ENCODE data around the gene HK2.
"Not testable (repeated sequence)": the region's sequence is repeated elsewhere in the genome, so short reads cannot be mapped to it uniquely, and the experiment has no call there.

The HK2 gene

DNA sequence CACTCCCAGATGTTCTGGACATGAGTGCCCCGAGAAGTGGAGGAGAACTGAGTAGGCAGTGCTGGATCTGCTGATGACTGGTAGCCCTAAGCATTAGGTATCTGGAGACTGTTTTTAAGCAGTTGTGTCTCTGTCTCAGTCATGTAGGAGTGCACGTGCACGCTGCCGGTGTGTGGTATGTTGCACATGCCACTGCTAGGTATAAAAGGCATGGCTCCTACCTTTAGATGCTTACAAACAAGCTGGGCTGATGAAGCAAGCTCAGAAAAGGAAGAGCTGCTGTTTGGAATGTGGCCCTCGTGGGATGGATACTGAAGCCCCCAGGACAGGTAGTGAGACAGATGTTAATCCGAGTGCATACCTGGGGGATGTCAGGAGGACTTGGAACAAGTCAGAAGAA, 49.1 kb downstream of the HK2 start:
- H3K9me3 ChIP-seq: no peaks in the 10 kb centered on the region
- H3K9ac ChIP-seq: no peak overlapping the region
- H3K36me3 ChIP-seq: peaks cover 97% of the 10 kb centered on the region
- no peak for TF ChIP-seq Cebpa-rat (IDR thresholded peaks at IDR 0.05)
- peaks cover 20% of the 10 kb centered on the region for H3K4me1 ChIP-seq
- no peaks in the 10 kb centered on the region for H3K27me3 ChIP-seq
- H3K4me3 ChIP-seq: no peak overlapping the region
- peaks cover 61% of the 10 kb centered on the region for H4K20me1 ChIP-seq
- no peak overlapping the region for H3K27ac ChIP-seq
- no peak overlapping the region for H3K4me2 ChIP-seq

DNA sequence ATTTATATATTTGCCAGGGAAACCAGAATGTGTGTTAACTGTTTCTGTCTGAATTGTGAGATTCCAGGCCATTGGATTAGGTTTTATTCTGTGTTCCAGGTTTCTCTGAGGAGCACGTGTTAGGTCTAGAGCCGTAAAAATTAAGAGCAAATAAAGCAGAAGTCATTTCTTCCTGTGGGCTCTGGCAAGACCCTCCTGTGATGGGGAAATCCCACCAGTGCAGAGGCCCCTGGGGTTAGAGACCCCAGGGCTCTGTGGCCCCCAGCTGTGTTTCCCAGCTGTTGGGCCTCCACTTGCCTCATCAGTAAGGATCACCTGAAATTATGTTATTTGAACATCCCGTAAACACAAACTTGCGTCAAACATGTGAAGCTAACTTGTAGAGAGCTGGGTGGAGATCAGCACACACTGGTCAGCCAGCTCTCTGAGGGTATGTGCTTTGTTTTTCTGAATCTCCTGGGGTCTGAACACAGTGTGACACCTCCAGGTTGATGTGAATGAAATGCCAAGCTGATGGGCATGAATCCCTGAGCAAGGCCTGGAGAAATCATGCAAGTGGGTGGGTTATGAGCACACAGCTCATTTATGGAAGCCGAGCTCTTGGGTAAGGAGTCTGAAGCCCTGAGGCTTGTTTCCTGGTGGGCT, 50.3 kb downstream of the HK2 start:
- no peak overlapping the region for H3K27ac ChIP-seq
- no peak overlapping the region for H3K4me2 ChIP-seq
- H3K9me3 ChIP-seq: no peaks in the 10 kb centered on the region
- H3K9ac ChIP-seq: no peak overlapping the region
- peaks cover 97% of the 10 kb centered on the region for H3K36me3 ChIP-seq
- H3K4me3 ChIP-seq: no peak overlapping the region
- peaks cover 20% of the 10 kb centered on the region for H3K4me1 ChIP-seq
- H3K27me3 ChIP-seq: no peaks in the 10 kb centered on the region
- no peak for TF ChIP-seq Cebpa-rat (IDR thresholded peaks at IDR 0.05)
- peaks cover 49% of the 10 kb centered on the region for H4K20me1 ChIP-seq

DNA sequence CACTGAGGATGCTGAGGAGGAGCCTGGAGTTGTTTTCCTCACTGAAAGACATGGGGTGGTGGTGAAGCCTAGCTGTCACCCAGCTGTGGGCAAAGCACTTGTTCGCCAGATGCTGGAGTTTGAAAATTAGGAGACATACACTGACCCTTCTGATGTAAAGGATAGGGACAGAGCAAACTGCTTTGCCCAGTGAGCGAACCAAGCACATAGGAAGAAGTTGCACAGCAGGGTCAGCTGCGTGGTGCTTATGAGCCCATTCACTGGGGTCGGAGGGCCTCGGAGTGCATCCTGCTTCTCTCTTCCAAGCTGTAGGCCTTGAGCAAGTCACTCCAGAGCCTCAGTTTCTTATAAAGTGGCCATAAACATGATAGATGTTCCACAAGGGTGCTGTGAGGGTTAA, 50.9 kb downstream of the HK2 start:
- no peaks in the 10 kb centered on the region for H3K9me3 ChIP-seq
- no peak for TF ChIP-seq Cebpa-rat (IDR thresholded peaks at IDR 0.05)
- peaks cover 20% of the 10 kb centered on the region for H3K4me1 ChIP-seq
- H3K4me2 ChIP-seq: no peak overlapping the region
- no peaks in the 10 kb centered on the region for H3K27me3 ChIP-seq
- peaks cover 43% of the 10 kb centered on the region for H4K20me1 ChIP-seq
- H3K9ac ChIP-seq: no peak overlapping the region
- H3K27ac ChIP-seq: no peak overlapping the region
- H3K36me3 ChIP-seq: peaks cover 97% of the 10 kb centered on the region
- H3K4me3 ChIP-seq: no peak overlapping the region

DNA sequence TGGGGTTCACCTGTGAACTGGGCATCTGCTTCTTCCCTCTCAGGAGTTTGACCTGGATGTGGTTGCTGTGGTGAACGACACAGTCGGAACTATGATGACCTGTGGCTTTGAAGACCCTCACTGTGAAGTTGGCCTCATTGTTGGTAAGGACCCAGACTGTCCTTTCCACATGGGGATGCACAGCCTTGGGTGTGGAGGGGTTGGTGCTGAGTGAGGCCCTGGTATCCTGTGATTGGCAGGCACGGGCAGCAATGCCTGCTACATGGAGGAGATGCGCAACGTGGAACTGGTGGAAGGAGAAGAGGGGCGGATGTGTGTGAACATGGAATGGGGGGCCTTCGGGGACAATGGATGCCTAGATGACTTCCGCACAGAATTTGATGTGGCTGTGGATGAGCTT, 52.3 kb downstream of the HK2 start:
- Histone ChIP-seq H3K36me3 (peaks cover 97% of the 10 kb centered on the region), H3K4me3 (no peak overlapping the region), H4K20me1 (peaks cover 36% of the 10 kb centered on the region), H3K27me3 (no peaks in the 10 kb centered on the region), H3K27ac (no peak overlapping the region), H3K4me2 (no peak overlapping the region), H3K9me3 (no peaks in the 10 kb centered on the region), H3K4me1 (peaks cover 20% of the 10 kb centered on the region), H3K9ac (no peak overlapping the region)
- no peak for TF ChIP-seq Cebpa-rat (IDR thresholded peaks at IDR 0.05)

- Histone ChIP-seq H3K27ac (no peak overlapping the region), H3K4me1 (peaks cover 20% of the 10 kb centered on the region), H3K9ac (no peak overlapping the region), H3K4me3 (no peak overlapping the region), H3K36me3 (peaks cover 97% of the 10 kb centered on the region), H4K20me1 (peaks cover 33% of the 10 kb centered on the region), H3K9me3 (no peaks in the 10 kb centered on the region), H3K27me3 (no peaks in the 10 kb centered on the region), H3K4me2 (no peak overlapping the region)
- TF ChIP-seq Cebpa-rat (IDR thresholded peaks at IDR 0.05): no peak
These were observed 52.9 kb downstream of the HK2 start for GRCh38 chr2:74886811-74887210.

GRCh38 chr2:74887445-74887951, 53.6 kb downstream of the HK2 start:
- H3K36me3 ChIP-seq: peaks cover 97% of the 10 kb centered on the region

GRCh38 chr2:74887960-74888700, 54.2 kb downstream of the HK2 start:
- TF ChIP-seq Cebpa-rat (IDR thresholded peaks at IDR 0.05): no peak
- H3K27ac ChIP-seq: no peak overlapping the region
- H3K4me1 ChIP-seq: peaks cover 15% of the 10 kb centered on the region
- no peak overlapping the region for H3K4me3 ChIP-seq
- H3K27me3 ChIP-seq: no peaks in the 10 kb centered on the region
- H3K36me3 ChIP-seq: peaks cover 96% of the 10 kb centered on the region
- H3K4me2 ChIP-seq: no peak overlapping the region
- H3K9me3 ChIP-seq: no peaks in the 10 kb centered on the region
- peaks cover 28% of the 10 kb centered on the region; the same call in 1 of the 2 replicates for H4K20me1 ChIP-seq
- H3K9ac ChIP-seq: no peak overlapping the region

More at GRCh38 chr2:74887445-74887951, 53.6 kb downstream of the HK2 start:
- Histone ChIP-seq H3K4me2 (no peak overlapping the region), H3K4me3 (no peak overlapping the region), H3K4me1 (peaks cover 20% of the 10 kb centered on the region), H3K27me3 (no peaks in the 10 kb centered on the region), H4K20me1 (peaks cover 28% of the 10 kb centered on the region), H3K9me3 (no peaks in the 10 kb centered on the region), H3K27ac (no peak overlapping the region), H3K9ac (no peak overlapping the region)
- no peak for TF ChIP-seq Cebpa-rat (IDR thresholded peaks at IDR 0.05)

DNA sequence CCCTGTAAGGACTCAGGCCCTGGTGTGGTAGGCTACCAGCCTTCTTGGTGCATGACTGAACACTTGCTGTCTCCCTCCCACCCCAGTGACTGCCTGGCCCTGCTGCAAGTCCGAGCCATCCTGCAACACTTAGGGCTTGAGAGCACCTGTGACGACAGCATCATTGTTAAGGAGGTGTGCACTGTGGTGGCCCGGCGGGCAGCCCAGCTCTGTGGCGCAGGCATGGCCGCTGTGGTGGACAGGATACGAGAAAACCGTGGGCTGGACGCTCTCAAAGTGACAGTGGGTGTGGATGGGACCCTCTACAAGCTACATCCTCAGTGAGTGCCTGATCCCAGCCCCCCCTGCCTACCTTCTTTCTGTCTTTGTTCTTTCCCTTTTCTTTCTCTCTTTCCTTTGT, 55.2 kb downstream of the HK2 start:
- H3K4me1 ChIP-seq: peaks cover 5% of the 10 kb centered on the region
- H3K4me3 ChIP-seq: no peak overlapping the region
- H3K27me3 ChIP-seq: no peaks in the 10 kb centered on the region
- no peak overlapping the region for H3K4me2 ChIP-seq
- TF ChIP-seq Cebpa-rat (IDR thresholded peaks at IDR 0.05): no peak
- peaks cover 98% of the 10 kb centered on the region for H3K36me3 ChIP-seq
- no peak overlapping the region for H3K9ac ChIP-seq
- H3K9me3 ChIP-seq: no peaks in the 10 kb centered on the region
- H3K27ac ChIP-seq: no peak overlapping the region
- peaks cover 26% of the 10 kb centered on the region; the same call in 1 of the 2 replicates for H4K20me1 ChIP-seq

DNA sequence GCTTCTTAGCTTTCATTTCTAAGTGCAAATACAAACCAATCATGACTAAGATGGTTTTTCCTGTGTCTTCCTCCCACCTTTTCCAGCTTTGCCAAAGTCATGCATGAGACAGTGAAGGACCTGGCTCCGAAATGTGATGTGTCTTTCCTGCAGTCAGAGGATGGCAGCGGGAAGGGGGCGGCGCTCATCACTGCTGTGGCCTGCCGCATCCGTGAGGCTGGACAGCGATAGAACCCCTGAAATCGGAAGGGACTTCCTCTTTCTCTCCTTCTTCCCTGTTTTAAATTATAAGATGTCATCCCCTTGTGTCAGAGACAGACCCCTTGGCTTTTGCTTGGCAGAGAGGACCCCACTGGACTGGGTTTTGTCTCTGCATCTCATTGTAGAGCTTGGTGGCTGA, 56.8 kb downstream of the HK2 start:
- peaks cover 14% of the 10 kb centered on the region; the same call in 1 of the 2 replicates for H4K20me1 ChIP-seq
- no peak overlapping the region for H3K4me3 ChIP-seq
- H3K27me3 ChIP-seq: no peaks in the 10 kb centered on the region
- H3K9me3 ChIP-seq: no peaks in the 10 kb centered on the region; the same call in 1 of the 2 replicates
- TF ChIP-seq Cebpa-rat (IDR thresholded peaks at IDR 0.05): no peak
- no peak overlapping the region for H3K9ac ChIP-seq
- no peak overlapping the region for H3K4me2 ChIP-seq
- H3K27ac ChIP-seq: no peak overlapping the region
- H3K4me1 ChIP-seq: no peaks in the 10 kb centered on the region
- peaks cover 98% of the 10 kb centered on the region for H3K36me3 ChIP-seq

- Histone ChIP-seq H3K9ac (no peak overlapping the region), H3K4me3 (no peak overlapping the region), H3K4me1 (no peaks in the 10 kb centered on the region), H3K27me3 (no peaks in the 10 kb centered on the region), H4K20me1 (peaks cover 14% of the 10 kb centered on the region; the same call in 1 of the 2 replicates), H3K36me3 (peaks cover 93% of the 10 kb centered on the region), H3K27ac (no peak overlapping the region), H3K9me3 (no peaks in the 10 kb centered on the region; the same call in 1 of the 2 replicates), H3K4me2 (no peak overlapping the region)
- no peak for TF ChIP-seq Cebpa-rat (IDR thresholded peaks at IDR 0.05)
These were observed 57.3 kb downstream of the HK2 start for GRCh38 chr2:74891136-74891764.

- not testable (repeated sequence) for H3K4me1 ChIP-seq
These were observed 57.9 kb downstream of the HK2 start for GRCh38 chr2:74891816-74892215.

More at GRCh38 chr2:74891816-74892215, 57.9 kb downstream of the HK2 start:
- not testable (repeated sequence) for H3K9ac ChIP-seq, H3K4me2 ChIP-seq, H3K27ac ChIP-seq, H3K27me3 ChIP-seq, H3K9me3 ChIP-seq, H3K4me3 ChIP-seq
- peaks cover 13% of the 10 kb centered on the region; the same call in 1 of the 2 replicates for H4K20me1 ChIP-seq
- peaks cover 87% of the 10 kb centered on the region for H3K36me3 ChIP-seq

Measured in BLaER1 (cell line).